NK-92 treated with Interleukin-12 subunit alpha and Interleukin-12 subunit beta, amount 100 ng/mL, for 24 hours (cell line): ENCODE measurements around the gene ATOH8.

ENCODE experiments used
- DNase-seq: peaks from one replicate; lab custom pipeline; 2025; lab: John Stamatoyannopoulos, UW

The ATOH8 gene

DNA sequence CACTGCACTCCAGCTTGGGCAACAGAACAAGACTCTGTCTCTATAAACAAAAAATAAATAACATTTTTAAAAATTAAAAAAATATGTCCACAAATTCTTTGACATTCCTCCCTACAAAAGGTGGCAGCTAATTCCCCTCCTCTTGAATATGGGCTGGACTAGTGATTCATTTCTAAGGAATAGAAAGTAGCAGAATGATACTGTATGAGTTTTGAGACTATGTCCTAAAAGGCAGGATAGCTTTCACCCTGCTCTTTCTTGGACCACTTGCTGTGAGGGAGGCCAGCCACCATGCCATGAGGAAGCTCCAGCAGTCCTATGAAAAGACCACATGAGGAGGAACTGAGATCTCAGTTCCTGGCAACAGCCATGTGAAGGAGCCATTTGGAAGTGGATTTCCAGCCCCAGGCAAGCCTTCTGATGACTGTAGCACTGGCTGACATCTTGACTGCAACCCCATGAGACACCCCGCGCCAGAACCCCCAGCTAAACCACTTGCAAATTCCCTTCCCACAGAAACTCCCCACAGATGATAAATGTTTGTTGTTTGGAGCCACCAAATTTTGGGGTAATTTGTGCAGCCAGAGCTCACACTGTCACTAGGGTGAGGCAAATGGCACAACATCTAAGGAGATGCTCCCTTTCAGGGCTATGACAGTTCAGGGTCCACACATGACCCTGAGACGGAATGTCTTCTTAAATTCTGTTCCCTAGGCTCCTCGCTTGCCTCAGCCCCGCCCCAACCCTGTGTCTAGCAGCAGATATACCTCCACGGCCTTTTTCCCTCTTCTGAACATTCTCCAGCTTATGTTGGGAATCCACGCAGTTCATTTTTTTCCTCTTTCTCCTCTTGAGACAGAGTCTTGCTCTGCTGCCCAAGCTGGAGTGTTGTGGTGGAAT is 17.1 kb upstream of the ATOH8 start:
- DNase-seq, result no peak

DNA sequence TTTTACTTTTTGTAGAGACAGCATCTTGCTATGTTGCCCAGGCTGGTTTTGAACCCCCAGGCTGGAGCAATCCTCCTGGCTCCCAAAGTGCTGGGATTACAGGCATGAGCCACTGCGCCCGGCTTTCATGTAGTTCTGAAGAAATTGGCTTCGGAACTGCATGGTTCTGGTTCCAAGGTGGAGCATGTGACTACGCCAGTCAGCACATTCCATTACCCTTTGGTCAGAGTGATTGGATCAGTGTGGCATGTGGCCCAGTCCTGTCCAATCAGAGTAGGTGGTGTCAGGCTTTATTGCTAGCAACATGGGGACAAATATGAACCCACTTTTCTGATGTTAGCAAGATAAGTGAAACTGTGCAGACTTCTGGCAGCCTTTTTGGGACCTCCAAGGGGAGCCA is 16.3 kb upstream of the ATOH8 start:
- DNase-seq, result no peak

DNA sequence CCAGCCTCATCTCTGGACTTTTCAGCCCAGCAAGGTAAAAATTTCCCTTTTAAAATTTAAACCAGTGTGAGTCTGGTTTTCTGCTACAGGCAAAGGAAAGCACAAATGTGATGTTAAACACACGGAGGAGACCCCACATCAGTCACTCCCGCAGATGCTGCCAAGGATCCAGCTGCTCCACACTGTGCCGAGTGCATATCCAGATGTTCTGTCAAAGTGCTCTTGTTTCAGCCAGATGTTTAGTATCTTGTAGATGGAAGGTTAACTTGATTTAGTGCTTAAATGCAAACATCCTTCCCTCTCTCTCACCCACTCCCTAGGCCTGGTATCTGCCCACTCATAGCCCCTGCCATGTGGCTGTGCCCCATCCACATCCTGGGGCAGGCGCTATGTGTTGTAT is 15.8 kb upstream of the ATOH8 start:
- no peak for DNase-seq

DNA sequence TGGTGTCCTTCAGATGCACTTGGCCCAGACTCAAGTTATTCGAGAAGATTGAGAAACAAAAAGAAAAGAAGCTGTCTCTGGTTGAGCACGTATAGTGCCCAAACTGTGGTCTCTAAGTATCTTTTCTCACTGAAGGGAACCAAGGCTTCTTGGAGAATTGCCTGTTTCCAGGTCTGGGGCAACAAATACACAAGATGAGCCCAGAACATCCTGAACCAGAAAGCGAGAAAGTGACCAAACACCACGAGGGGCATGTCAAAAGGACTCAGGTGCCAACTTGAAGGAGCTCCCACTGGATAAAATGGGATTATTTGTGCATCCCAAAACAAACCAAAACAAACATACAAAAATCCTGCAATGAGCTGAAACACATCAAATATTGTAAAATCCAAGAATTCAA is 13.6 kb upstream of the ATOH8 start:
- DNase-seq, result no peak

DNA sequence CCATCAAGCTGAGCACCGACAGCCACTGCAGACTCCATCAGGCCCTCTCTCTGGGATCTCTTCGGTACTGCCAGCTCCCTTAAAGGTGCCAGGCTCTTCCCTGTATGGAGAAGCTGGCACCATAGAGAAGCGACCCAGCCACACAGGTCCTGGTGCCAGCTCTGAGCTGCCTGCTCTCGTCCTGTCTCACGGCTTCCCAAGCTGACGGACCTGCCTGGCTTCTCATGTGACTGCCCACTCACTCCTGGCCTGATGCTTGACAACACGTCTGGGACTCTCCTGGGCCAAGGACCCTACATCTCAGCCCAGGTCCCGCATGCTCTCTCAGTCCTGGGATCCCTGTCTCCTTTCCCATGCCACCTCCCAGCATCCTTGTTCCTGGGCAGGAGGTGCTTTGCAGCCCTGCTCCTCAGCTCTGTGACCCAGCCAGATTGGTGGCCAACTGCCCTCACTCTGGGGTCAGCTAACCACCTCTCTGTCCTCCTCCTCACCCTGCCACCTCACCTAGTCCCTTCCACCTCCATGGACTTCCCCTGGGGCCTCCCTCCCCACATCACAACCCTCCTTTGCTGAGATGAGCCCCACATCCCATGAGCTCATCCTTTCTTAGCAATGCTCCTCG is 12.5 kb upstream of the ATOH8 start:
- no peak for DNase-seq

DNA sequence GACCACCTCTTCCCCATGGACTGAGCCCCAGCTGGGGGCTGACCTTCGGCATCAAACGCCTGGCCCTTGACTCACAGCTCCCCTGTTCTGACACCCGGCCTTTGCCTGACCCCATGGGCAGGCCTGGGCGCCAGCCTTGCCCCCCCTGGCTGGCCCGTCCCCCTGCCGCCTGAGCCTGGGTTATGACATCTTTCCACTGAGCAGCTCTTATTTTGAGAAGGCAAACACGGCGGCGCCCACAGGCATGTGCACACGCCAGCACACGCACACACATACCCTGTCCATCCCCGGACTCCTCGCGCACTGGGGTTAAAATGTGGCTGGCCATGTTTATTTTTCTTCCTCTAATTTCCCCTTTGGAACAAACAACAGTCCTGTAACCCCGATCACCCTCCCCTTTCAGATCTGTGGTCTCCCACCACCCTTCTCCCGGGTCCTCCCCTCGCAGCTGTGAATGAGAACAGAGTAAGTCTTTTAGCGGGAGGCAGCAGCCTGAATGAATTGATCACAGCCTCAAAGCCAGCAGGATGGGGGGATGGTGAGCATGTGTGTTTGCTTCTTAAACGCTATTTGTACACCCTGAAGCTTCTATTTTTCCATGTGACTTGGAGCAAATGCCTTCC is 11.8 kb upstream of the ATOH8 start:
- no peak for DNase-seq

DNA sequence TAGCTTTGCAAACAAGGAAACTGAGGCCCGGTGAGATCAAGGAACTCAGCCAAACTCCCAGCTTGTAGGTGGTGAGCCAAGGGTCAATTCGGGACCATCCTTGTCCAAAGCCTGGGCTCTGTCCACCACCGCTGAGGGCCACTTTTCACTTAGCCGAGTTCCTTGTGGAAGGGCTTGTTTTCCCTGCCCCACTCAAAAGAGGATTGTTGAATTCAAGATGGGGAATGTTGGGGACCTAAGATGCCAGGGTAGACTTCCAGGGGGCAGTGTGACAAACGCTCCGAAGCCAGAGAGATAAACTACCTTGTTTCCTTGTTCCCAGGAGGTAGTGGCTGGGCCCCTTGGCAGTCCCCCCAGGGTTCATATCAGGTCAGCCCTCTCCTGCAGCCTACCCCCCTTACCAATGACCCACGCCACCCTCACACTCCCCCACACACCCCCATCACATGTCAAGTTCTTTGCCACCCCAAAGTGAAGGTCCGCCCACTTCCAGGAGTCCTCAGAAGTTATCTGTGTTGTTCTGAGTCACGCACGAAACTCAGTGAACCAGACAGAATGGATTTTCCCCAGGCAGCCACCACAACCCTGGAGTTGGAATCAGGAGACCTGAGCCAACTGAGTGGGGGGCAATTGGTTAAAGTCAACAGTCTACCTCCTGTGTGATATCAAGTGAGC is 10.3 kb upstream of the ATOH8 start:
- DNase-seq, result no peak

DNA sequence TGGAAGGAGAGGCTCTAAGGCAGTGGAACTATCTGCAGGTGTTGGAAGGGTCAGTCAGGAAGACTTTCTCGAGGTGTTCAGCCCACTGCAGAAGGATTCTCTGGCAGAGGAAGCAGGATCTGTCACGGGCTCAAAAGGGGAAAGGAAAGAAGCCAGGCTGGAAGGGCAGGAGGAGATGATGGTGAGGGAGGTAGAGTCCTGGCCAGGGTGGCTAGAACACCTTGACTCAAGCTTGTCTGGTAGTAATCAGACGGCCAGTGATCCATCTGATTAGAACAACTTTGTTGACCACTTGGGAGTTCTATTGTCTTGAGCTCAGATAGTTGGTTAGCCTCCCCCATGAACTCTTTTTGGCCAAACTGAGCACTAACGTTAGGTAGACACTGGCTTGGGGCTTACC is 9.7 kb upstream of the ATOH8 start:
- DNase-seq, result no peak

DNA sequence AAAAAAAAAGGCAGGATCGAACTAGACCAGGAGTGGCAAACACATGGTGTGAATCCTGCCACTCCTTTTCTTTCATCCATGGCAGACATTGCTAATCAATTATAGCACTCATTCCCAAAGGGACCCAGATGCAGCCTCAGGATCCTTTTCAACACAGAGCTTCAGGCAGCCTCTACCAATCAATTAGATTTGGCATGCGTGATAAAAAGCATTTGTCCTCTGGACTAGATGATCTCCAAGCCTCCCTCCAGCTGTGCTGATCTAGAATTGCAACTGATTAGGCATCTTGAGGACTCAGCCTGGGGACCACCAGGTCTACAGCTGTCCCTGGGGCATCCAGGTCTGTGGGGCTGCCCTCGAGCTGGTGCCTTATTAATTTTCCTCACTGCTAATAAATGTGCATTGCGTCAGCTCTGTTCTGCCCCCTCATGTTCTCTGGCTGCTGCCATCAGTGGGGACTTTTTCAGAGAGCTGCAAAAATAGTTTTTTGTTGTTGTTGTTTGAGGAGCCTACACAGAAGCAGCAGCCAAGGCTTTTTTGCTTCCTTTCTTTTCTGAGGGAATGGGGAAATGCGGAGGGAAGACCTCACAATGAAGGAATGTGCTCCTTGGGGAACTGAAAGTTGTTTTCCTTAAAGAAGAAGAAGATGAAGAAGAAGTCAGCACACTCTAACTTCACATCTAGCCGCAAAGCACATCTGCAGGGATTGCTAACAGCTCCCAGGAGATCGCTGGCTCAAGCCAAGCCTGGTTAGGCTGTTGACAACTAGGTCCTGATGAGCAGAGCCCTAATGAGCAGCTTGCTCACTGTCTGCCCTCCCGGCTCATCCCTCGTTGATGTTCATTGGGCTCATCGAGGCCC is 8.8 kb upstream of the ATOH8 start:
- no peak for DNase-seq

DNA sequence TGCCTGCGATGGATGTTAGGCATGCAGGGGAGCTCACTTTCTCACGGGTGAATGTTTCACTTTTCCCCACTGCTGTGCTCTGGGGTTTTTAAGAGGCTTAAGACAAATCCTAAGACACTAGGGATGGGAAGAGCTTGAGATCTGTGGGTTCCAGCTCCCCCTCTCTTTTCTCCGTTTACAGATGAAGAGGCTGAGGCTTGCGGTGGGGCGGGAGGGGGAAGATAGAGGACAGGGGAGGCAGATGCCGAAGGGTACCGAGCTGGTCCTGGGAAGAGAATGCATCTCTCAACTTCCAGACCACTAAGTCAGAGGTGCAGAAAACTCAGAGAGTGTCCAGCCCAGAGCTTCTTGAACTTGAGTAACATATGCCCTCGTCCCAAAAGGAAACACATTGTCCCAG is 8.2 kb upstream of the ATOH8 start:
- no peak for DNase-seq

DNA sequence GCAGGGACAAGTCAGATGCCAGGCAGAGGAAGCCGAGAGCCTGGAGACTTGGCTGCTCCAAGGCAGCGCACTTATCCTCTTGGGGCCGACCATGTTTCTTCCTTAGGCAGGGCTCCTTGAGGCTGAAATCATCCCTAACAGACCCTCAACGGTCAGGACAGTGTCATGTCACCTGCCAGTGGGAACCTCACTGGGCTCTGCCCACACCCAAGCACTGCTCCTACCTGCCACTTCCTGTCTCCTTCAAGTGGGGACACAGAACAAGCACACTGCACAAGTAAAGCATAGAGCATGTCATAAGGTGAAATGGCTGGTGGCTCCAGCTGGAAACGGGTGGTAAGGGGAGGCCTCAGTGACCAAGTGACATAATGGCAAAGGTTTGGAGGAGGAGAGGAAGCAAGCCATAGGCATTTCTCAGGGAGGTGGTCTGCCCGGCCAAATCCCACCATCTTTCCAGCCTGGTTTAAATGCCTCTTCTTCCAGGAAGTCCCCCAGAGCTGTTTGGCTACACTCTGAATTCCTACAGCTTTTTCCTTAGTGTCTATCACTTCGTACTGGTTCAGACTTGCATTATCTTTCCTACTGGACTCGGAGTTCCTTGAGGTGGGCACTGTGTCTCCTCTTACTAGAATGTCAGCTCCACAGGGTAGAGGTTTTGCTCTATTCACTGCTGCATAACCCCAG is 7.3 kb upstream of the ATOH8 start:
- DNase-seq, result no peak

DNA sequence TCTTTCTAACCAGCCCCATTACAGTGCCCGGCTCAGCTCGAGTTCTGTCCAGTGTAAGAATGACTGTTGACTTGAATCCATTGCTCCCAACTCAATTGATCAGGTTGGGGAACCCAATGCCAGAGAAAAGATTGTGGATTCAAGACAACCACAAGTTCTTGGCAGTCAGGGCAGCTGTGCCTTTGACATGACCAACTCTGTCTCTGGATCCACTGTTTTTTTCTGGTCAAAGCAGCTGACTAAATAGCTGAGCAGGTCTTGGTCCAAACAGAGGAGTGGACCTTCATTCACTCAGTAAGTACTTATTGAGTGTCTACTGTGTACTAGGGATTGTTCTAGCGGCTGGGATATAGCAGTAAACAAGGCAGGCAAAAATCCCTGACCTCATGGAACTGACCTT is 6.3 kb upstream of the ATOH8 start:
- DNase-seq, result no peak

DNA sequence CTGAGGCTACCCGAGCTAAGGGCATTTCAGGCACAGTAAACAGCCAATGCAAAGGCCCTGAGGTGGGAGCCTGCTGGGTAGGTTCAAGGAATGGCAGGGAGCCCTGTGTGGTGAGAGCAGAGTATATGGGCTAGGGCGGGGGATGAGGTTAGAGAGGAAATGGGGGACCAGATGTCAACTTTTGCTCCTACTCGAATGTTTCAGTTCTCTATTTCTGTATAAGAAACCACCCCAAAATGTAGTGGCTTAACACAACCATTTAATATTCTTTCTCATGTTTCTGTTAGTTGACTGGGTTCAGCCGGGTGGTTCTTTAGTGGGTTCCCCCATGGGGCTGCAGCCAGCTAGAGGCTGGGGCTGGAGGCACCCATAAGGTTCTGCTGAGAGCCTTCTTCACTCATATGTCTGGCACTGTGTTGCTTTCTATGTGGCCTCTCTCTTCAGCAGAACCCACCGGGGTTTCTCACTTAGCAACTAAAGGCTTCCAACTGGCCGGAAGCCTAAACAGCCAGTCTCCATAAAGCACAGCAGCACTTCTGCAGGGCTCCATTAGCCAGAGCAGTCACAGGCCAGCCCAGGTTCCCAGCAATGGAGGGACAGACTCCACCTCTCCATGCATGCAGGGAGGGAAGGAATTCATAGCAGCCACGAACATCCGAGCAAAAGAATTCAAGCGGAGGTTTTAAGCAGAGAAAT is 5.6 kb upstream of the ATOH8 start:
- DNase-seq, result no peak

DNA sequence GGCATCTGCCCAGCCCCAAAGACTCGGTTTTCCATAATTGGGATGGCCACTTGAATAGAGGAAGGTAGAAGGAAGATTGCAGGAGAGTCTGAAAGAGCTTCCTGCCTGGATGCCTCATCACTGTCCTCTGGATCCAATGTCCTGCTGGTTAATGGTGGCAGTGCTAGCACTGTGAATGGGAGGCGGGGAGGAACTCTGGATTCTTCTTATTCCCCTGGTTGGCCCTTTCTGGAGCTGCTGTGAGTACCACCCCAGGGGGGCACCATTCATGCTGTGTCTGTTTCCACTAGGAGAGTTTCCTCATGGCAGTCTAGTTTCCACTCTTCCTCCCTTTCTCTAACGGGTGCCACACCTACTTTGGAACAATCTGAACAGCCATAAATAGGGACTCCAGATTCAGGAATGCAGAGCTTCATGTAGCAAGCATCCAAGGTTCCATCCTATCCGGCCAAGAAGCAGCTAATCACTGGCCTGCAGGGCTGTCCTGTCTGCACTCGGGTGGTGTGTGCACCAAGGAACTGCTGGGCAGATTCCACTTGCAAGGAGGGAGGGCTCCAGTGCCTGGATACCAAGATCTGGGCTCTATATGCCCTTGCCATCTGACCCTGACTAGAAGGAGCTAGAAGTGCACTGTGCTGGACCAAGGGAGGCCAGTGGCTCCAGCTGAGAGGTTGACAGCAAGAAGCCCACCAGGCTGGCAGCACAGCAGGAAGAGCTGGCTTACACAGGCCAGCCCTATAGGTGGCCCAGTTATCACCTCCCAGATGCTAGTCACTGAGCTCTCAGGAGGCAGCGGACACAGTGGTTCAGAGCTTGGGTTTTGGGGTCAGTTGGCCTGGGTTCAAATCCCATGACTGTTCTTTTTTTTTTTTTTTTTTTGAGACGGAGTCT is 4.6 kb upstream of the ATOH8 start:
- no peak for DNase-seq

DNA sequence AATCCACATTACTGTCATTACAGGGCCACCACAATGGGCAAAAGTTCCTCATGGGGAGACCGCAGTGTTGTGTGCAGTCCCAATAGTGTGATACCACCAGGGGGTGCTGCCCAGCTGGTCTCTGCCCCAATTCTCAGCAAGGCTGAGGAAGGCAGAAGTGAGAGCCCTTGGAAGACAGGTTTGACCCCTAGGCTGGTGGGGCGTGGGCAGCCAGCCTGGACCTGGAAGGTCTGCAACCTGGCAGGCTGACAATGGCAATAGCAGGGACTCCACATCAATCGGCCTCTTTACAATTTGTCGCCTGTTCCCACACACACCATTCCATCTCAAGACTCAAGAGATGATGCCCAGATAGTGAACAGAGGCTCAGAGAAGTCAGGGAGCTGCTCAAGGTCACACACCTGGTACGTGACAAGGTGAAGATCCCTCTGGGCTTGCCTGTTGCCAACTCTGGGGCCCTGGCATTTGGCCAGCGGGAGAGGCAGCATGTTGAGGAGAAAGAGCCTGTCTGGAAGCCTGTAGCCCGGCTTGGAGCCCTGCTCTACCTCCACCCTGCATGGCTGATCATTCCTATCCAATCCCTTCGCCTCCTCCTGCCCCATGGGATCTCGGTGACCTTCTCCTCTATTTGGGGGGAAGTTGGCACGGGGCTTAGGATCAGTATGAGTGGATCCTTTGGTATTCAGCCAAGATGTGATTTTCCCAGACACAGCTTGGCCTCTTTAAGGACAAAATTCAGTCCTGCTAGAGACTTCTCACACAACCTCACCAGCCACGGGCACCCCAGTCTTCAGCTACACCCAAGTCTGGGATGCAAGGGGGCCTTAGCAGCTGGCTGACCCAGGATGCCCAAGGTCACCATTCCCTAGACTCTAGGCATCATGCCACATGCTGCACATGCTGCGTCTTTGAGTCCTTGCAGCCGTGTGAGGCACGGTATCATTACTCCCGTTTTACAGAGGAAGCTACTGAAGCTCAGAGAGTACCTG is 2.9 kb upstream of the ATOH8 start:
- peak; percentile 45 for DNase-seq

DNA sequence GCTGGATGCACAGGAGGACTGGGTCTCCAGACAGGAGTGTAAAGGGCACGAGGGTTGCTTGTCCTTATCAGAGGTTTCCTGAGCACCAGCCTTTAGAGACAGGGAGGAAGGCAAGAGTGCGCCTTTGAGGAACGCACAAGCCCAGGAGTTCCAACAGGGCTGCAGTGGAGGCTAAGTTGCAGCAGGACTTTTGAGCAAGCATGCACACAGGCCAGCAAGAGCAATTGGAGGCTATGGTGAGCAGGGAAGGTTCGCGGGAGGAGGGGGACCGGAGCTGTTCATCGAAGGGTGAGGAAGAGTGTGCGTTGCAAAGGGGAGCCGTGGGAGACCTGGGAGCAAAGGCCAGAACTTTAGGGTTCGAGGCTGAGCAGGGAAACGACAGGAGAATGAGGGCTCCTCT is 2.2 kb upstream of the ATOH8 start:
- no peak for DNase-seq

DNA sequence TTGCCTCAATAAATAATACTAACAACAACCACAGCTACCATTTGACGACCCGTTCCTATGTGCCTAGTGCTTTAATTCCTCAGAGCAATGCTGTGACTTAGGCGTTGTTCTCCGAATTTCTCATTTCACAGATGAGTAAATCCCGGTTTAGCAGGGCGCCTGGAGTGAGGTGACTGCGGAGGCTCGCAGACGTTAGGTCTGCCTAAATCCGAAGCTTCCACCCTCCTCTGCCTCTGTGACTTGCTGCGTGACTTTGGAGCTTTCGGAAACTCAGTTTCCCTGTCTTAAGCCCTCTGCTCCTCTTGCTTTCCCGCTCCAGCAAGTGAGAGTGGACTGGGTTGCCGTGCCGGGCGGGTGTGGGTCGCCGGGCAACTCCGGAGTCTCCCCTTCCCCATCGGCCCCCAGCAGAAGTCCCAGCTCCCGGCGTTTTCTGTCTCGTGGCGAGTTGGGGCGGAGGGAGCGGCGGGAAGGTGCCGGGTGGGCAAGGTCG is 711 bp upstream of the ATOH8 start:
- no peak for DNase-seq
